ENCODE data around the gene COA5.

DNA sequence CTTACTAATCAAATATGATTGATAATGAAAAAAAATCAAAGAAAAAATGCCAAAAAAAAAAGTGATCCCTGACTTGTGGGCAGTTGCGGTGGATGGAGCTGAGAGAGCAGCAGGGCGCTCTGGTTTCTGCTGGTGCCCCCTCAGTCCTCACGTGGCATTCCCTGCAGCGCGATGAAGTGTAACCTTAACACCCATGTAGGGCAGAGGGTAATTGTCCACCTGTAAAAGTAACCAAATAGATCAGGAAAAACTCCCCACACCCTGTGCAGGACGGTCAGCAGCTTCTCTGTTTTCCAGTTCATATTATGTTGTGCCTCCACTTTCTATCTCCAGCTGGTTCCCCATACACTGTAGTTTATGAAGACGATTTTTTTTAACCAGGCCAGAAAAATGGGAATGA is 25.0 kb downstream of the COA5 start:
- no peak for TF ChIP-seq POLR2AphosphoS5 (IDR thresholded peaks at IDR 0.05)
- TF ChIP-seq, protein P1, sequence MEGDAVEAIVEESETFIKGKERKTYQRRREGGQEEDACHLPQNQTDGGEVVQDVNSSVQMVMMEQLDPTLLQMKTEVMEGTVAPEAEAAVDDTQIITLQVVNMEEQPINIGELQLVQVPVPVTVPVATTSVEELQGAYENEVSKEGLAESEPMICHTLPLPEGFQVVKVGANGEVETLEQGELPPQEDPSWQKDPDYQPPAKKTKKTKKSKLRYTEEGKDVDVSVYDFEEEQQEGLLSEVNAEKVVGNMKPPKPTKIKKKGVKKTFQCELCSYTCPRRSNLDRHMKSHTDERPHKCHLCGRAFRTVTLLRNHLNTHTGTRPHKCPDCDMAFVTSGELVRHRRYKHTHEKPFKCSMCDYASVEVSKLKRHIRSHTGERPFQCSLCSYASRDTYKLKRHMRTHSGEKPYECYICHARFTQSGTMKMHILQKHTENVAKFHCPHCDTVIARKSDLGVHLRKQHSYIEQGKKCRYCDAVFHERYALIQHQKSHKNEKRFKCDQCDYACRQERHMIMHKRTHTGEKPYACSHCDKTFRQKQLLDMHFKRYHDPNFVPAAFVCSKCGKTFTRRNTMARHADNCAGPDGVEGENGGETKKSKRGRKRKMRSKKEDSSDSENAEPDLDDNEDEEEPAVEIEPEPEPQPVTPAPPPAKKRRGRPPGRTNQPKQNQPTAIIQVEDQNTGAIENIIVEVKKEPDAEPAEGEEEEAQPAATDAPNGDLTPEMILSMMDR (IDR thresholded peaks at IDR 0.05), result no peak
- TF ChIP-seq POLR2A (IDR thresholded peaks at IDR 0.05), result no peak
